Measurements from ENCODE around the gene RIMBP2.

RIMBP2 gene

GRCh38 chr12:130455161-130455560 lies 260.9 kb downstream of the RIMBP2 start:
- no peak for DNase-seq

DNA sequence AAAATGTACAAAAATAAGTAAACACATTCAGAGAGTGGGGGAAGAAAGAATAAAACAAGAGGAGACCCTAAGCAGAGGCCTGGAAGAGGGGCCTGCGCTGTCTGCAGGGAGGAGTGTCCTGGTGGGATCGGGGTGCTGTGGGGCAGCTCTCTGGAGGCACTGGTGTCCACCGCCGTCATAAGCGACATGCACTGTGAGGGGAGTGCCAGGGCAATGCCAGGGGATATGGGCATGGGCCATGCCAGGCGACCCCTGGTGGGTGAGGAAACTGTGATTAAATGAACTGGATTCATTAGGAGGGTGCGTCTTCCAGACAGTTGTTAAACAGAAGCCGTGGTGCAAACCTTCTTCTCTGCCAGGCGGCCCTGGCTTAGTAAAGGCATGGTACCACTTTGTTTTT lies 261.8 kb downstream of the RIMBP2 start:
- DNase-seq = no peak

DNA sequence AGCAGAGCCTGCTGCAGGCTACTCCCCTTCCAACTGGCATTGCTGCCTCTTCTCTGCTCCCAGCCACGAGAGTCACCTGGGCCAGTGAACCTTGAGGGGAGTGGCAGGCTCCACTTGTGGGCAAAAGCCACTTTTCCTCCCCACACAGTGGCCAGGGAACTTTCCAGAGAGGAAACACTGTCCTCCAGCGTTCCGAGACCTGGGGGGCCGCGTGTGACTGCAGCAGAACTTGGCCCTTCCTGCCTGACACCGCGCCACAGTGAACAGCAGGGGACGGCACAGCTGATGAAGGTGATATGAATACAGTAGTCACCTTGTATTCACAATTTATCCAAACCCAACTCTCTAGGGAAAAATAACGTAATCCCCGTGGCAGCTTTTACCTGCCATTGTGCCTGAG lies 263.6 kb downstream of the RIMBP2 start:
- no peak for DNase-seq

- DNase-seq = no peak
Measured at GRCh38 chr12:130451001-130451930, 264.8 kb downstream of the RIMBP2 start.

DNA sequence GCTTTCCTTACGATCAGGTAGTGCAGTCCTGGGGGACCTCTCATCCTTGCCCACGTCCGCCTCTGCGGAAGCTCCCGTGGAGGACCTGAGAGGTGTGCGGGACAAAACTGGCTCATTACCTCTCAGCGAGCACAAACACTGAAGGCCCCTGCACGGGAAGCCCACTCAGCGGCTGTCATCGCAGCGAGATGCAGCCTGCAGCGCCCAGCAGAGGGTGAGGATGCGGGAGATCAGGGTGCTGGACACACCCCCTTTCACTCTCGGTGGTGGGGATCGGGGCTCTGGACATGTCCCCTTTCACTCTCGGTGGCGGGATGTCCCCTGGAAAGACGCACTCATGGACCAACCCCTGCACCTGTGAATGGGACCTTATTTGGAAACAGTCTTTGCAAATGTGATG lies 266.8 kb downstream of the RIMBP2 start:
- DNase-seq = no peak

- DNase-seq = no peak
Measured at GRCh38 chr12:130448044-130448821, 267.9 kb downstream of the RIMBP2 start.

DNA sequence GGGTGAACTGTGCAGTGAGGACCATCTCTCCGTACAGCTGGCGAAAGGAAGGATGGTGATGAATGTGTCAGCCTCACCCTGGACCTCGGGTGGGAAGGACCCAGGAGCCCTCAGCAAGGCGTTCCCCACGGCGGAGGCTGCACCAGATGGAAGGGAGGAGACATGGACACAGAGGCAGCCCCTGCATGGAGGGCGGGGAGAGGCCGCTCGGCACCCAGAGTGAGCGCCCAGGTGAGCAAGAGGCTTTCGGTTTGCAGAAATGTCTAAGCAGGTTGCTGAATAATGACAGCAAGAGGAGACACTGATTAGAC lies 268.5 kb downstream of the RIMBP2 start:
- DNase-seq = no peak

GRCh38 chr12:130446846-130447654 lies 269.0 kb downstream of the RIMBP2 start:
- no peak for DNase-seq

- no peak for DNase-seq
Measured at GRCh38 chr12:130444986-130445385, 271.1 kb downstream of the RIMBP2 start.

- no peak for DNase-seq
Measured at GRCh38 chr12:130444061-130444460, 272.0 kb downstream of the RIMBP2 start.

DNA sequence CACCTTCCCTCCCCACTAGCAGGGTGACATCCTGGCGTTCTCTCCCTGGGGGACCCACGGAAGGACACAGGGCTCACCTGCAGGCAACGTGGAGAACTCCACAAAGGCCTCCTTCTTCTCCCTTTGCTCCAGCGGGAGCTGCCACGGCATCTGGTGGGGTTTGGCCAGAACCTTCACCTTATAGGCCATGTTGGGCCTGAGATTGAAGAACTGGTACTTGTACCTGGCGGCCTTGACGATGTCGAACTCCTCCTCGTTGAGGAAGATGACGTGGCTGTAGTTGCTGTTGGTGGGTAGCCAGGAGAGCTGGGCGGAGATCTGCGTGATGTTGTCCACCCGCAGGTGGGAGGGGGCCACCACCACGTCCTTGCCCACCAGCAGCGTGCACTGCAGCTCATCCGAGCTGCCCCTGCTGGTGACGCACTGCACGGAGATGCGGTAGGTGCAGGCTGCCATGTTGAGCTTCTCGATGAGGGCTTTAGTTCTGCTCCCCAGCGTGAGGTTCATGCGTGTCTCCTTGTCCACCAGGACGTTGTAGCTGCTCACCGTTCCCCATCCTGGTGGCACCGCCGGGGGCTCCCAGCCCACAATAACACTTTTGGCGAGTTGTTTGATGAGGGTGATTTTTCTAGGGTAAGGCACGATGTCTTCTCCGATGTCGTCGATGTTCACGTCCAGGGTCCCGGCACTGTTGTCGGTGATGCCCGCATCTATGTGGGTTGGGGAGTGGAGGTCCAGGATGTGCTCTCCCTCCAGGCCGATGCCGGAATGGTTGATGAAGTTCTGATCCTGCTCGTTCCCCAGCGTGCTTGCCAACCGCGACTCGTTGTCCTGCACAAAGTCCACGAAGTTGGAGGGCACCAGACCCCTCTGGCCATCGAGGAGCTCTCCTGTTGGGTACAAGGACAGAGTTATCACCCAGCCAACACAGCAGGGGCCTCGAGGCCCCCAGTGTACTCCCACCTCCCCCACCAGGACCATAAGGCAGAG lies 274.0 kb downstream of the RIMBP2 start:
- DNase-seq = no peak

- DNase-seq = no peak
Measured at GRCh38 chr12:130440411-130441080, 275.6 kb downstream of the RIMBP2 start.

DNA sequence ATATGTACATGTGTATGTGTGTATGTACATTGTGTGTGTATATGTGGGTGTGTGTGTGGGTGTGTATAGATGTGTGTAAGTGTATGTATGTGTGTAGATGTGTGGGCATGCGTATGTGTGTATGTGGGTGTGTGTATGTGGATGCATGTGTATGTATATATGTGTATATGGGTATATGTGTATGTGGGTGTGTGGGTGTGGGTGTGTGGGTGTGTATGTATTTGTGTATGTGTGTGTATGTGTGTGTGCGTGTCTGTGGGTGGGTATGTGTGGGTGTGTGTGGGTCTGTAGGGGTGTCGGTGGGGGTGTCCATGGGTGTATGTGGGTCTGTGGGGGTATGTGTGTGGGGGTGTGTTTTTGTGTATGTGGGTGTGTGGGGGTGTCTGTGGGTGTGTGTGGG lies 276.8 kb downstream of the RIMBP2 start:
- no peak for DNase-seq

- DNase-seq = no peak
Measured at GRCh38 chr12:130438711-130439110, 277.4 kb downstream of the RIMBP2 start.

GRCh38 chr12:130438243-130438620 lies 277.9 kb downstream of the RIMBP2 start:
- no peak for DNase-seq

DNA sequence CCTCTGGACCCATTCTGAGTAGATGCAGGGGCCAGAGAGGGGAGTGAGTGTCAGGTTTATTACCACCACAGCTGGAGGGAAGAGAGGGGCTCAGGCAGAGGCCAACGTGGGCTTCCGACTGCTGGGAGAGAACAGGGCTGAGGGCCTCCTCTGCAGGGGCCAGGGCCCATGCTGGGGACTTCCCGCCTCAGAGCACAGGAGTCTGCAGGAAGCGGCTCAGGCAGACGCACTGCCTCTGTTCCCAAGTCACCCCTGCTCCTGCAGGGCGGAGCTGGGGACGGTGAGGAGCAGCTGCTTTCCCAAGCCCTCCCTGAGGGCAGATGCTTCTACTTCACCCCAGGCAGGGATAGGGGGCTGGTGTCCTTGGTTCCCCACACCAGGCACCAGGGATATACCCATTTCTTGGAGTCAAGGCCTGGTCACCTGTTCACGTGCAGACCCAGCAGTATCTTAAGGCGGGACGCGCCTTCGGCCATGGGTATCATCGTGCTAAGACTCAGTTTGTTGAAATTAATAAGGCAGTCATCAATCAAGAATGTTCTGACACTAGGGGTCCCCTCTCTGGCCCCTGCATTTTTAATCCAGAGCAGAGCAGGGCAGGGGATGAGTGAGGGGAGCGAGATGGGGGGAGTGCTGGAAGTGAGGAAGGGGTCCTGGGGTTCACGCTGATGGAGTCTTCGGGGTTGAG lies 278.4 kb downstream of the RIMBP2 start:
- DNase-seq = no peak

DNA sequence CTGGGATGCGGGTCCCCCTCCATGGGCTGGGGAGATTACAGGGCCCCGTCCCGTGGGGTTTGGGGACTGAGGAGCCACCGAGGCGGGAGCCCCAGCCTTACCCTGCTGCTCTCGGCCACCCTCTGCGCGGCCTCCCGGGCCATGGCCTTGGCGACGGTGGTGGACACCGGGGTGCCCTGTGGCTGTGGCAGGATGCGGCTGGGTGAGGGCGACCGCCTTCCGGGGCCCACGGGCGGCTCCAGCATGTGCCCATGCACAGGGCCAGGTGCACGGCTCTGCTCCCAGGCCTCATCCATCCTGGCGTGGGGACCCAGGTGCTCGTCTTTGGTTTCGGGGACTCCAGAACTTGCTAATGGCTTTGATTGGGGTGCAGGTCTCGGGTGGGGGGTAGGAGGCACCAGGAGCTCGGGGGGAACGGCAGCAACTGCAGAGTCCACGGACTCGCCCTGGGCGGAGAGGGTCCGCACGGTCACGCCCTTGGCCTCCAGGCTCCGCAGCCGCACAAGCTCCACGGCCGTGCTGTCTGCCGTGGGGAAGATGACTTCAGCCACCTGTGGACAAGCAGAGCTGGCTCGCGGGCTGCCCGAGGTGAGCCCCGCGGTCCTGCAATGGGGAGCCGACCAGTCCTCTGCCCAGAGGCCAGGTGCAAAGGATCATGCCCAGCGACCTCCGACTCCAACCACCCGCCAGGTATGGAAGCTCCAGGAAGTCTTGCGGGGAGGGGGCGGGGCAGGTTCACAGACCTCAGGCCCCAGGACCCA lies 279.2 kb downstream of the RIMBP2 start:
- no peak for DNase-seq

- DNase-seq = no peak
Measured at GRCh38 chr12:130435826-130436225, 280.3 kb downstream of the RIMBP2 start.

- DNase-seq = no peak
Measured at GRCh38 chr12:130435331-130435730, 280.8 kb downstream of the RIMBP2 start.

- no peak for DNase-seq
Measured at GRCh38 chr12:130434560-130434959, 281.5 kb downstream of the RIMBP2 start.

All from left hindlimb (tissue), 1 donor.